GM12878 (cell line): Measurements from ENCODE around the gene NR6A1. TPM values are rescaled to one million over a fixed set of nuclear protein-coding genes. Genes with fewer than 3 reads are reported as not detected.

Experiments
- ATAC-seq: fragments of 200-7000 bp; cut with Tn5 transposase; 3 replicates; pipeline ENCODE4 v1.9.1; 2020; ENCODE audit warnings: mild to moderate bottlenecking, moderate library complexity
- BruUV-seq: library from RNA; stranded (reverse); fragments of 400-500 nt; replicated peaks from 2 replicates; lab custom pipeline; 2021; lab: Mats Ljungman, UMichigan
- CTCF ChIA-PET: fragments of 300-600 bp; sonication (Branson Sonifier 250); formaldehyde crosslinking; extraction: SDS; loops from one replicate; lab custom pipeline; 2021; ENCODE audit warnings: inconsistent platforms; lab: Yijun Ruan, JAX
- POLR2A ChIA-PET: fragments of 350-600 bp; formaldehyde crosslinking; extraction: SDS; loops from one replicate; lab custom pipeline; 2021; ENCODE audit warnings: inconsistent platforms; lab: Charles Lee
- RAD21 ChIA-PET: fragments of 300-600 bp; sonication (Branson Sonifier 250); formaldehyde crosslinking; loops from one replicate; lab custom pipeline; 2023; ENCODE audit warnings: antibody characterized with exemption; ENCODE audit not compliant: unreplicated experiment; lab: Charles Lee
- SMC1A ChIA-PET: fragments of 300-600 bp; sonication (Branson Sonifier 250); formaldehyde crosslinking; loops from one replicate; lab custom pipeline; 2023; ENCODE audit not compliant: unreplicated experiment, uncharacterized antibody; lab: Charles Lee
- DNase-seq: peaks from one replicate; pipeline ENCODE4 v3.0.0-alpha.2; 2011; ENCODE audit warnings: low read depth, low spot score
- FAIRE-seq: peaks from 3 replicates; lab custom pipeline; 2011; peaks lifted over from hg19 to GRCh38; lab: Jason Lieb, UNC
- H2AFZ ChIP-seq: 2 replicates; pipeline ENCODE4 v1.6.0; 2011; ENCODE audit warnings: low read depth, low read length, control low read depth; ENCODE audit not compliant: control insufficient read depth
- H3K27ac ChIP-seq: 2 replicates; pipeline ENCODE4 v1.5.1; 2011; ENCODE audit warnings: control low read depth; ENCODE audit not compliant: control insufficient read depth, insufficient read depth
- H3K27me3 ChIP-seq, 2 experiments: replicated peaks in 1 of 2; 2 replicates each; pipeline versions ENCODE4 v1.6.0 to v1.6.1; 2011; ENCODE audit warnings: low read length in 1 of 2; ENCODE audit not compliant: control insufficient read depth in 2 of 2, insufficient read depth in 2 of 2
- H3K36me3 ChIP-seq, 2 experiments: 2 replicates each; pipeline ENCODE4 v1.5.1; 2011; ENCODE audit warnings: low read length in 1 of 2; ENCODE audit not compliant: control insufficient read depth in 2 of 2, insufficient read depth in 2 of 2
- H3K4me1 ChIP-seq: 2 replicates; pipeline ENCODE4 v1.6.1; 2011; ENCODE audit warnings: mild to moderate bottlenecking, low read length, moderate library complexity, mixed read lengths; ENCODE audit not compliant: control insufficient read depth, insufficient read depth
- H3K4me2 ChIP-seq: 2 replicates; pipeline ENCODE4 v1.6.0; 2011; ENCODE audit warnings: control low read depth; ENCODE audit not compliant: control insufficient read depth, insufficient read depth
- H3K4me3 ChIP-seq: fragments of 200-600 bp; sonication (generic); 2 replicates; pipeline ENCODE4 v1.5.1; 2016
- H3K79me2 ChIP-seq: 2 replicates; pipeline ENCODE4 v1.6.0; 2011; ENCODE audit warnings: low read length; ENCODE audit not compliant: control insufficient read depth, insufficient read depth
- H3K9ac ChIP-seq: 2 replicates; pipeline ENCODE4 v1.8.0; 2011; ENCODE audit warnings: low read length, control low read depth, mixed read lengths; ENCODE audit not compliant: control insufficient read depth, insufficient read depth
- H3K9me3 ChIP-seq: replicated peaks from 3 replicates; pipeline ENCODE4 v1.5.1; 2011; ENCODE audit warnings: mild to moderate bottlenecking, low read length; ENCODE audit not compliant: control insufficient read depth, insufficient read depth
- H4K20me1 ChIP-seq: 2 replicates; pipeline ENCODE4 v1.6.0; 2011; ENCODE audit not compliant: control insufficient read depth, insufficient read depth
- BHLHE40 ChIP-seq, 2 experiments: fragments of 450-650 bp in 1 of 2; IDR thresholded peaks; 2 replicates each; pipeline ENCODE4 v1.6.1; 2011 to 2017; ENCODE audit warnings: low read depth in 2 of 2, borderline replicate concordance in 1 of 2, improper control_type of control experiment in 1 of 2, low read length in 1 of 2, mild to moderate bottlenecking in 1 of 2
- DPF2 ChIP-seq: fragments of 450-650 bp; IDR thresholded peaks from 2 replicates; pipeline ENCODE4 v1.6.1; 2017; ENCODE audit warnings: mild to moderate bottlenecking
- FOXK2 ChIP-seq: fragments of 450-650 bp; IDR thresholded peaks from 2 replicates; pipeline ENCODE4 v1.6.1; 2017; ENCODE audit warnings: mild to moderate bottlenecking, moderate library complexity
- NRF1 ChIP-seq: conservative IDR thresholded peaks from 2 replicates; pipeline ENCODE4 v1.6.1; 2011; ENCODE audit warnings: mild to moderate bottlenecking, low read depth, low read length, improper control_type of control experiment
- SUPT20H ChIP-seq: IDR thresholded peaks from 2 replicates; pipeline ENCODE4 v1.6.1; 2011; ENCODE audit warnings: low read depth, mild to moderate bottlenecking, low read length, moderate library complexity, borderline replicate concordance; ENCODE audit not compliant: control insufficient read depth
- WGBS: methylation state at CpG from one replicate; pipeline ENCODE4 v1.1.6; 2016; ENCODE audit warnings: low lambda C conversion rate; ENCODE audit not compliant: insufficient replicate concordance, insufficient coverage; ENCODE audit errors: missing lambda C conversion rate; 5-methylcytosine and 5-hydroxymethylcytosine counted together
- in situ Hi-C: fragments of 300-500 bp; cut with MboI; formaldehyde crosslinking; loops from 9 replicates; pipeline ENCODE4 v1.14.3; 2018; ENCODE audit warnings: mixed read lengths
- intact Hi-C: fragments of 100-400 bp; cut with micrococcal nuclease; formaldehyde crosslinking; loops from one replicate; pipeline ENCODE4 v1.14.2; 2022; ENCODE audit not compliant: unreplicated experiment
- polyA plus RNA-seq, 11 experiments: library from polyadenylated mRNA; depleted of rRNA in 4 of 11; unstranded in 6 of 11; stranded (reverse) in 5 of 11; fragments of >200 nt; fragmentation: Nextera tagmentation in 4 of 11; fragmentation: Illumina TruSeq in 1 of 11; extraction: Ambion mirVana in 4 of 11; extraction: Trizol in 1 of 11; gene quantifications; 1 replicate in 1 of 11; 2 replicates in 10 of 11; pipeline versions ENCODE4 v1.2.1 to v1.2.3, GENCODE V29; 2011 to 2016; ENCODE audit warnings: inconsistent platforms in 2 of 11, missing spikeins in 2 of 11, low read depth in 1 of 11
- total RNA-seq, 4 experiments: library from RNA; depleted of rRNA in 3 of 4; stranded (reverse); fragments of >200 nt in 3 of 4; fragmentation: Illumina TruSeq in 1 of 4; extraction: Trizol in 1 of 4; gene quantifications; 2 replicates each; pipeline versions ENCODE4 v1.2.1 to v1.2.3, GENCODE V29; 2013 to 2021
- TF ChIP-seq, protein P1 (sequence below): fragments of 450-650 bp; IDR thresholded peaks from 2 replicates; pipeline ENCODE4 v1.6.1; 2017; ENCODE audit warnings: mild to moderate bottlenecking, moderate library complexity

Gene NR6A1
- total and polyA plus RNA-seq, 10 of the 15 experiments (the other 5 are each of a cell fraction or from before 2014, with no cell fraction given) = 1.2 to 9.2 (median 4.6) TPM

DNA sequence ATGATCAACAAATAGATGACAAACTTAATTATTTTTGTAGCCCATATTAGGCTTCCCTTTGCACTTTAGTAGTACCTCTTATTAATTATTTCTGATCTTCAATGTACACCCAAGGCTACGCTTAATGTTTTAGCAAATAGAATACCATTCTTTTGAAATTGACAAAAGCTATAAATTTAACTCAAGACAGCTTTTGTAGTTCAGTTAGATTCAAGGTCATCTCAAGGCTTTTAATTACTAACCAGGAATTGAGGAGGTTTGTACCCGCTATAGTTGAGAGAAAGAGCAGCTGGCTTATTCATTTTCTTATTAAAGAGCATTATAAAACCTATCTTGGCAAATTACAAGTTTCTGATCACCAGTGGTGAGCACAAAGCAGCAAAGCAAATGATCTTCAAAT, 15.1 kb downstream of the NR6A1 start:
- in situ Hi-C loops = no loop called here
- BruUV-seq = no TSS peak
- POLR2A ChIA-PET = no interaction called here
- 100% methylated on average over 2 of the region's 2 CpGs for WGBS
- no peak overlapping the region for H3K4me3 ChIP-seq
- ATAC-seq (no peak), FAIRE-seq (no peak), DNase-seq (no peak)
- peaks cover 24% of the 10 kb centered on the region for H3K79me2 ChIP-seq
- intact Hi-C loops = no loop called here
- H4K20me1 ChIP-seq = no peaks in the 10 kb centered on the region
- H3K27ac ChIP-seq = no peak overlapping the region
- H3K27me3 ChIP-seq = no peaks in the 10 kb centered on the region
- H3K36me3 ChIP-seq = no peaks in the 10 kb centered on the region
- no peak overlapping the region for H2AFZ ChIP-seq
- peaks cover 14% of the 10 kb centered on the region for H3K4me1 ChIP-seq
- no peaks in the 10 kb centered on the region for H3K9me3 ChIP-seq
- H3K4me2 ChIP-seq = no peak overlapping the region
- SMC1A ChIA-PET = interaction anchor here (1.0 to 1.1 kb wide), 2 partner anchors 12 to 42 kb away, joined by 3 to 4 read pairs; no protein-coding TSS in a partner anchor
- TF ChIP-seq FOXK2 (no peak), NRF1 (no peak), DPF2 (no peak), SUPT20H (no peak), BHLHE40 (IDR thresholded peaks at IDR 0.05; ENCODE audit: borderline replicate concordance in 1 of 2, low read depth in 2 of 2, low read length in 1 of 2) (no peak)
- TF ChIP-seq, protein P1, sequence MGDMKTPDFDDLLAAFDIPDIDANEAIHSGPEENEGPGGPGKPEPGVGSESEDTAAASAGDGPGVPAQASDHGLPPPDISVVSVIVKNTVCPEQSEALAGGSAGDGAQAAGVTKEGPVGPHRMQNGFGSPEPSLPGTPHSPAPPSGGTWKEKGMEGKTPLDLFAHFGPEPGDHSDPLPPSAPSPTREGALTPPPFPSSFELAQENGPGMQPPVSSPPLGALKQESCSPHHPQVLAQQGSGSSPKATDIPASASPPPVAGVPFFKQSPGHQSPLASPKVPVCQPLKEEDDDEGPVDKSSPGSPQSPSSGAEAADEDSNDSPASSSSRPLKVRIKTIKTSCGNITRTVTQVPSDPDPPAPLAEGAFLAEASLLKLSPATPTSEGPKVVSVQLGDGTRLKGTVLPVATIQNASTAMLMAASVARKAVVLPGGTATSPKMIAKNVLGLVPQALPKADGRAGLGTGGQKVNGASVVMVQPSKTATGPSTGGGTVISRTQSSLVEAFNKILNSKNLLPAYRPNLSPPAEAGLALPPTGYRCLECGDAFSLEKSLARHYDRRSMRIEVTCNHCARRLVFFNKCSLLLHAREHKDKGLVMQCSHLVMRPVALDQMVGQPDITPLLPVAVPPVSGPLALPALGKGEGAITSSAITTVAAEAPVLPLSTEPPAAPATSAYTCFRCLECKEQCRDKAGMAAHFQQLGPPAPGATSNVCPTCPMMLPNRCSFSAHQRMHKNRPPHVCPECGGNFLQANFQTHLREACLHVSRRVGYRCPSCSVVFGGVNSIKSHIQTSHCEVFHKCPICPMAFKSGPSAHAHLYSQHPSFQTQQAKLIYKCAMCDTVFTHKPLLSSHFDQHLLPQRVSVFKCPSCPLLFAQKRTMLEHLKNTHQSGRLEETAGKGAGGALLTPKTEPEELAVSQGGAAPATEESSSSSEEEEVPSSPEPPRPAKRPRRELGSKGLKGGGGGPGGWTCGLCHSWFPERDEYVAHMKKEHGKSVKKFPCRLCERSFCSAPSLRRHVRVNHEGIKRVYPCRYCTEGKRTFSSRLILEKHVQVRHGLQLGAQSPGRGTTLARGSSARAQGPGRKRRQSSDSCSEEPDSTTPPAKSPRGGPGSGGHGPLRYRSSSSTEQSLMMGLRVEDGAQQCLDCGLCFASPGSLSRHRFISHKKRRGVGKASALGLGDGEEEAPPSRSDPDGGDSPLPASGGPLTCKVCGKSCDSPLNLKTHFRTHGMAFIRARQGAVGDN = no peak
- RAD21 ChIA-PET = interaction anchor here (1.5 kb wide), 1 partner anchor 13 kb away, joined by 5 read pairs; no protein-coding TSS in a partner anchor
- H3K9ac ChIP-seq = no peak overlapping the region
- CTCF ChIA-PET = interaction anchor here (0.9 to 13.9 kb wide), 5 partner anchors 10 to 148 kb away, joined by 3 to 181 read pairs (median 9); no protein-coding TSS in a partner anchor
